HepG2 (cell line): Measurements from ENCODE around the gene GP1BA. TPM values are rescaled to one million over a fixed set of nuclear protein-coding genes. Genes with fewer than 3 reads are reported as not detected.

Experiments
- ATAC-seq: fragments of 200-7000 bp; cut with Tn5 transposase; 3 replicates; pipeline ENCODE4 v1.9.1; 2020; ENCODE audit warnings: mild to moderate bottlenecking, moderate library complexity
- BruUV-seq: library from RNA; stranded (reverse); fragments of 400-500 nt; replicated peaks from 2 replicates; lab custom pipeline; 2021; lab: Mats Ljungman, UMichigan
- CTCF ChIA-PET: fragments of 300-600 bp; formaldehyde crosslinking; extraction: SDS; loops from one replicate; lab custom pipeline; 2021; ENCODE audit warnings: low total read pairs, inconsistent platforms, low intra/inter-chr PET ratio; lab: Yijun Ruan, JAX
- POLR2A ChIA-PET: fragments of 350-600 bp; sonication (Branson Sonifier 250); formaldehyde crosslinking; loops from one replicate; lab custom pipeline; 2020; ENCODE audit warnings: antibody characterized with exemption, inconsistent platforms; lab: Yijun Ruan, JAX
- DNase-seq: peaks from one replicate; pipeline ENCODE4 v3.0.0-alpha.2; 2015; ENCODE audit warnings: low spot score
- FAIRE-seq: peaks from 3 replicates; lab custom pipeline; 2011; peaks lifted over from hg19 to GRCh38; lab: Jason Lieb, UNC
- H2AFZ ChIP-seq: one replicate; pipeline ENCODE4 v1.6.1; 2011; ENCODE audit warnings: low read length, inconsistent platforms
- H3K27ac ChIP-seq: fragments of 300-600 bp; 3 replicates; pipeline ENCODE4 v1.8.0; 2011; ENCODE audit warnings: mixed run types, mild to moderate bottlenecking, mixed read lengths, low read length, inconsistent platforms; ENCODE audit not compliant: insufficient read depth; ENCODE audit errors: extremely low read length
- H3K27me3 ChIP-seq, 2 experiments: fragments of 200-600 bp in 1 of 2; 2 replicates in 1 of 2; 3 replicates in 1 of 2; pipeline versions ENCODE4 v1.6.0 to v1.8.0; 2011; ENCODE audit warnings: low read length in 2 of 2, mild to moderate bottlenecking in 2 of 2, moderate library complexity in 2 of 2, inconsistent platforms in 1 of 2; ENCODE audit not compliant: insufficient read depth in 2 of 2, control insufficient read depth in 1 of 2
- H3K36me3 ChIP-seq, 2 experiments: fragments of 200-600 bp in 1 of 2; replicated peaks in 1 of 2; 2 replicates in 1 of 2; 3 replicates in 1 of 2; pipeline versions ENCODE4 v1.5.1 to v1.8.0; 2011; ENCODE audit warnings: low read length in 2 of 2, inconsistent platforms in 1 of 2; ENCODE audit not compliant: insufficient read depth in 2 of 2, control insufficient read depth in 1 of 2
- H3K4me1 ChIP-seq: 2 replicates; pipeline ENCODE4 v1.5.1; 2012; ENCODE audit warnings: low read length, inconsistent platforms; ENCODE audit not compliant: insufficient read depth
- H3K4me2 ChIP-seq: 2 replicates; pipeline ENCODE4 v1.6.0; 2011; ENCODE audit warnings: low read depth, low read length, inconsistent platforms
- H3K4me3 ChIP-seq, 3 experiments: fragments of 200-600 bp in 1 of 3; sonication (generic), shearing (Covaris generic) in 1 of 3; replicated peaks in 1 of 3; 2 replicates each; pipeline ENCODE4 v1.5.1; 2011 to 2016; ENCODE audit warnings: low read length in 3 of 3, inconsistent platforms in 2 of 3, low read depth in 2 of 3, mild to moderate bottlenecking in 2 of 3, control low read depth in 1 of 3, mixed read lengths in 1 of 3; ENCODE audit not compliant: insufficient read depth in 1 of 3
- H3K79me2 ChIP-seq: one replicate; pipeline ENCODE4 v1.6.1; 2011; ENCODE audit warnings: low read length, inconsistent platforms; ENCODE audit not compliant: insufficient read depth
- H3K9ac ChIP-seq: 2 replicates; pipeline ENCODE4 v1.6.0; 2011; ENCODE audit warnings: mild to moderate bottlenecking, low read depth, low read length, inconsistent platforms; ENCODE audit not compliant: insufficient read depth
- H3K9me3 ChIP-seq: 2 replicates; pipeline ENCODE4 v1.5.1; 2012; ENCODE audit warnings: mild to moderate bottlenecking, low read length
- H4K20me1 ChIP-seq: 2 replicates; pipeline ENCODE4 v1.6.0; 2011; ENCODE audit warnings: inconsistent platforms, mild to moderate bottlenecking, low read length, moderate library complexity; ENCODE audit not compliant: insufficient read depth
- AGO2 ChIP-seq: fragments of 200-400 bp; formaldehyde crosslinking; optimal IDR thresholded peaks from 2 replicates; pipeline ENCODE3; 2017; ENCODE audit warnings: mild to moderate bottlenecking, low read depth, low read length, moderate library complexity
- POLR2A ChIP-seq, 2 experiments: IDR thresholded peaks; 2 replicates each; pipeline ENCODE4 v1.6.1; 2011; ENCODE audit warnings: low read depth in 2 of 2, low read length in 2 of 2, mild to moderate bottlenecking in 1 of 2, moderate library complexity in 1 of 2; ENCODE audit not compliant: insufficient read depth in 1 of 2
- TOPORS ChIP-seq: sonication (generic); formaldehyde crosslinking; IDR thresholded peaks from 2 replicates; pipeline ENCODE4 v1.8.0; 2023; ENCODE audit warnings: mild to moderate bottlenecking, missing genetic modification reagents
- WGBS: methylation state at CpG from one replicate; pipeline ENCODE4 v1.1.6; 2017; ENCODE audit warnings: low lambda C conversion rate; 5-methylcytosine and 5-hydroxymethylcytosine counted together
- in situ Hi-C: cut with HindIII; loops from 2 replicates; pipeline ENCODE4 v1.10.0; 2017; ENCODE audit warnings: low pct_unique_long_range_greater_than_20kb; ENCODE audit not compliant: extremely low pct_ligation_motif_present
- intact Hi-C: fragments of 100-400 bp; cut with micrococcal nuclease; formaldehyde crosslinking; loops from one replicate; pipeline ENCODE4 v1.10.0; 2022; ENCODE audit not compliant: unreplicated experiment
- polyA plus RNA-seq, 8 experiments: library from polyadenylated mRNA; depleted of rRNA in 3 of 8; stranded (reverse) in 7 of 8; unstranded in 1 of 8; fragments of >200 nt; fragmentation: Illumina TruSeq in 4 of 8; extraction: Trizol in 4 of 8; gene quantifications; 2 replicates each; pipeline versions ENCODE4 v1.2.1 to v1.2.3, GENCODE V29; 2011 to 2016; ENCODE audit warnings: low read depth in 4 of 8, missing spikeins in 1 of 8, mixed read lengths in 1 of 8; ENCODE audit not compliant: insufficient read depth in 1 of 8
- total RNA-seq, 5 experiments: library from RNA; depleted of rRNA; stranded (reverse); fragments of >200 nt; fragmentation: Illumina TruSeq; extraction: Trizol; gene quantifications; 2 replicates each; pipeline ENCODE4 v1.2.3, GENCODE V29; 2016; ENCODE audit warnings: low read depth in 1 of 5
- TF ChIP-seq, protein P1 (sequence below): sonication (generic); formaldehyde crosslinking; IDR thresholded peaks from 2 replicates; pipeline ENCODE4 v1.5.0; 2020; ENCODE audit warnings: missing genetic modification reagents
- TF ChIP-seq, protein P2 (sequence below): sonication (generic); formaldehyde crosslinking; IDR thresholded peaks from 2 replicates; pipeline ENCODE4 v1.8.1; 2023; ENCODE audit warnings: mild to moderate bottlenecking, missing genetic modification reagents, borderline replicate concordance

Gene GP1BA
- total and polyA plus RNA-seq, 2 of the 13 experiments (the other 11 are each of a cell fraction or from before 2014, with no cell fraction given) = not detected

DNA sequence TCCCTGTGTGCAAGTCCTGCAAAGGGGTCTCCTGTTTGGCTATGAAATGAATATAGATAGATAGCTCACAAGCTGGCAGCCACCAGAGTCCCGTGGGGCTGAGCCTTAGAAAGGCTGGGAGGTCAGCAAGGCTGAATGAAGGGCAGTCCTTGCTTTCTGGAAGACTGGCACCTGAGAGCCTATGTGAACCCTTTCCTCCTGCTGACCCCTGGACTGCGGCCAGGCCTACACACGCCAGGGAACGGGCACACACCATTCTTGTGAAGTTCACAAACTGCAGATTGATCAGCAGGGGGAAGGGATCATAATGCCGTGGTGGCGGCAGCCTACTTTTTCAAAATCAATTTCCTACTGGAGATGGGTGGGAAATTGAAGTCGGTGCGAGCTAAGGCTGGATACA lies 33.7 kb upstream of the GP1BA start (continued):
- TF ChIP-seq, protein P1, sequence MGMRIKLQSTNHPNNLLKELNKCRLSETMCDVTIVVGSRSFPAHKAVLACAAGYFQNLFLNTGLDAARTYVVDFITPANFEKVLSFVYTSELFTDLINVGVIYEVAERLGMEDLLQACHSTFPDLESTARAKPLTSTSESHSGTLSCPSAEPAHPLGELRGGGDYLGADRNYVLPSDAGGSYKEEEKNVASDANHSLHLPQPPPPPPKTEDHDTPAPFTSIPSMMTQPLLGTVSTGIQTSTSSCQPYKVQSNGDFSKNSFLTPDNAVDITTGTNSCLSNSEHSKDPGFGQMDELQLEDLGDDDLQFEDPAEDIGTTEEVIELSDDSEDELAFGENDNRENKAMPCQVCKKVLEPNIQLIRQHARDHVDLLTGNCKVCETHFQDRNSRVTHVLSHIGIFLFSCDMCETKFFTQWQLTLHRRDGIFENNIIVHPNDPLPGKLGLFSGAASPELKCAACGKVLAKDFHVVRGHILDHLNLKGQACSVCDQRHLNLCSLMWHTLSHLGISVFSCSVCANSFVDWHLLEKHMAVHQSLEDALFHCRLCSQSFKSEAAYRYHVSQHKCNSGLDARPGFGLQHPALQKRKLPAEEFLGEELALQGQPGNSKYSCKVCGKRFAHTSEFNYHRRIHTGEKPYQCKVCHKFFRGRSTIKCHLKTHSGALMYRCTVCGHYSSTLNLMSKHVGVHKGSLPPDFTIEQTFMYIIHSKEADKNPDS (CRISPR knock-in tag) = no peak
- TF ChIP-seq, protein P2, sequence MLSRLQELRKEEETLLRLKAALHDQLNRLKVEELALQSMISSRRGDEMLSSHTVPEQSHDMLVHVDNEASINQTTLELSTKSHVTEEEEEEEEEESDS = no peak

DNA sequence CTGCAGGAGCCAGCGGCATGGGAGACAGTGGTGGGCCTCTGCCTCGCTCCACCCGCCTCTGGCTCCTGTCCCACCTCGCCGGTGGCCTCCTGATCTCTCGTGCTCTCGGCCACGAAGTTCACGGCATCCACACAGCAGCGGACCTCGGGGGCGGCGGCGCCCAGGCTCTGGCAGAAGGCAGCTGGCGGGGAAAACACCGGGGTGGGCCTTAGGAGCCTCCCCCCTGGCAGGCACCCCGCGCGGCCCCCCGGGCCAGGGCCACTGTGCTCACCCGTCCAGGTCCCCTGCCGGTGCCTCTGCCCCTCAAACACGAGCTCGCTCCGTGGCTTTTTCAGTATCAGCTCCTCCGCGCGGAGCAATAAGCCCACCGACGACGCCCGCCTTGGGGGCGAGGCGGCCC lies 33.1 kb upstream of the GP1BA start:
- ATAC-seq (no peak), DNase-seq (no peak), FAIRE-seq (no peak)
- CTCF ChIA-PET = no interaction called here
- TF ChIP-seq AGO2 = peak; percentile 95
- TF ChIP-seq TOPORS (CRISPR knock-in tag) = no peak
- 0 out of 4 replicates have a peak, but pooled peaks of 1 of the 2 experiments have one; percentile 4 for TF ChIP-seq POLR2A (IDR thresholded peaks at IDR 0.05; ENCODE audit: insufficient read depth in 1 of 2, low read depth in 2 of 2, low read length in 2 of 2)
- Histone ChIP-seq H3K9ac (no peak overlapping the region), H4K20me1 (no peaks in the 10 kb centered on the region), H3K4me2 (no peak overlapping the region), H3K27me3 (no peaks in the 10 kb centered on the region), H3K36me3 (peaks cover 20 to 35% of the 10 kb centered on the region in 2 experiments; a peak in 4 of 5 replicates), H3K9me3 (no peaks in the 10 kb centered on the region), H3K79me2 (no peaks in the 10 kb centered on the region), H3K4me3 (no peak overlapping the region), H3K4me1 (peaks cover 12% of the 10 kb centered on the region), H2AFZ (no peak overlapping the region), H3K27ac (no peak overlapping the region)
- intact Hi-C loops = no loop called here
- in situ Hi-C loops = loop anchor here (10.0 kb wide), 1 partner anchor 344 kb away; the partner anchor contains the start of gene MYBBP1A
- no TSS peak for BruUV-seq
- 93% methylated on average over 25 of the region's 34 CpGs for WGBS
- POLR2A ChIA-PET = no interaction called here
